Measurements from ENCODE around the gene EGFL7.

The EGFL7 gene

GRCh38 chr9:136621019-136621733 is 41.5 kb upstream of the EGFL7 start:
- DNase-seq (ENCODE audit: low read depth), result no peak
- no peak overlapping the region for H3K4me3 ChIP-seq (ENCODE audit: low read depth, low read length)
- no peak for TF ChIP-seq CTCF (IDR thresholded peaks at IDR 0.05; ENCODE audit: low read depth, low read length, missing control alignments)
- in situ Hi-C loops (cut with HindIII; ENCODE audit: low sequenced_read_pairs), result no loop called here

GRCh38 chr9:136621734-136622093 is 41.0 kb upstream of the EGFL7 start:
- DNase-seq (ENCODE audit: low read depth), result no peak
- in situ Hi-C loops (cut with HindIII; ENCODE audit: low sequenced_read_pairs), result no loop called here
- TF ChIP-seq CTCF (IDR thresholded peaks at IDR 0.05; ENCODE audit: low read depth, low read length, missing control alignments), result no peak
- no peak overlapping the region for H3K4me3 ChIP-seq (ENCODE audit: low read depth, low read length)

GRCh38 chr9:136622538-136622948 is 40.2 kb upstream of the EGFL7 start:
- TF ChIP-seq CTCF (IDR thresholded peaks at IDR 0.05; ENCODE audit: low read depth, low read length, missing control alignments), result no peak
- in situ Hi-C loops (cut with HindIII; ENCODE audit: low sequenced_read_pairs), result no loop called here
- no peak overlapping the region for H3K4me3 ChIP-seq (ENCODE audit: low read depth, low read length)
- no peak for DNase-seq (ENCODE audit: low read depth)

GRCh38 chr9:136623016-136623841 is 39.5 kb upstream of the EGFL7 start:
- in situ Hi-C loops (cut with HindIII; ENCODE audit: low sequenced_read_pairs), result no loop called here
- no peak overlapping the region for H3K4me3 ChIP-seq (ENCODE audit: low read depth, low read length)
- TF ChIP-seq CTCF (IDR thresholded peaks at IDR 0.05; ENCODE audit: low read depth, low read length, missing control alignments), result no peak
- no peak for DNase-seq (ENCODE audit: low read depth)

- in situ Hi-C loops (cut with HindIII; ENCODE audit: low sequenced_read_pairs), result no loop called here
- DNase-seq (ENCODE audit: low read depth), result no peak
- no peak for TF ChIP-seq CTCF (IDR thresholded peaks at IDR 0.05; ENCODE audit: low read depth, low read length, missing control alignments)
- no peak overlapping the region for H3K4me3 ChIP-seq (ENCODE audit: low read depth, low read length)
Observed at GRCh38 chr9:136623842-136624183, 38.9 kb upstream of the EGFL7 start.

GRCh38 chr9:136624184-136624951 is 38.3 kb upstream of the EGFL7 start:
- no peak for DNase-seq (ENCODE audit: low read depth)
- in situ Hi-C loops (cut with HindIII; ENCODE audit: low sequenced_read_pairs), result no loop called here
- no peak overlapping the region for H3K4me3 ChIP-seq (ENCODE audit: low read depth, low read length)
- TF ChIP-seq CTCF (IDR thresholded peaks at IDR 0.05; ENCODE audit: low read depth, low read length, missing control alignments), result no peak

Measured in astrocyte of the cerebellum (primary cell).